Lower lobe of right lung (tissue), 2 donors: Measurements from ENCODE around the gene SIGLEC5. TPM values are rescaled to one million over a fixed set of nuclear protein-coding genes. Genes with fewer than 3 reads are reported as not detected.
"Not testable (repeated sequence)": the region's sequence is repeated elsewhere in the genome, so short reads cannot be mapped to it uniquely, and the experiment has no call there.

ENCODE experiments used
- ATAC-seq, 2 donors: fragments of 200-7000 bp; cut with Tn5 transposase; one replicate each; pipeline ENCODE4 v1.9.1; 2020 to 2022; ENCODE audit warnings: mild to moderate bottlenecking in 2 of 2, moderate library complexity in 2 of 2
- DNase-seq: peaks from one replicate; pipeline ENCODE4 v3.0.0-alpha.2; 2020
- H3K27ac ChIP-seq: fragments of 200-600 bp; one replicate; pipeline ENCODE4 v1.8.0; 2022
- H3K27me3 ChIP-seq: fragments of 200-600 bp; one replicate; pipeline ENCODE4 v1.8.0; 2022; ENCODE audit warnings: low read depth
- H3K36me3 ChIP-seq: fragments of 200-600 bp; one replicate; pipeline ENCODE4 v1.8.0; 2022; ENCODE audit warnings: mild to moderate bottlenecking
- H3K4me1 ChIP-seq: fragments of 200-600 bp; one replicate; pipeline ENCODE4 v1.8.0; 2022
- H3K4me3 ChIP-seq: fragments of 200-600 bp; one replicate; pipeline ENCODE4 v1.8.0; 2022; ENCODE audit warnings: mild to moderate bottlenecking
- H3K9me3 ChIP-seq: fragments of 200-600 bp; one replicate; pipeline ENCODE4 v1.8.0; 2022
- intact Hi-C: fragments of 100-400 bp; cut with DNase I; formaldehyde crosslinking; loops from one replicate; pipeline ENCODE4 v1.11.0; 2022
- total RNA-seq: library from RNA; stranded (reverse); fragmentation: NEBNext Ultra II Directional; extraction: Animal tissue kit (Norgen Biotek cat#: 25700); gene quantifications from one replicate; pipeline ENCODE4 v1.2.1, GENCODE V29; 2021
- TF ChIP-seq, protein P1 (sequence below): fragments of 200-600 bp; IDR thresholded peaks from one replicate; pipeline ENCODE4 v1.8.0; 2022; ENCODE audit warnings: antibody characterized with exemption, mild to moderate bottlenecking
- donor health status: DM: no; HTN: yes; CAD: no; lungs with severe emphysema.

SIGLEC5 gene
- total RNA-seq, 1 donor from 2014 or later = 3.1 TPM

DNA sequence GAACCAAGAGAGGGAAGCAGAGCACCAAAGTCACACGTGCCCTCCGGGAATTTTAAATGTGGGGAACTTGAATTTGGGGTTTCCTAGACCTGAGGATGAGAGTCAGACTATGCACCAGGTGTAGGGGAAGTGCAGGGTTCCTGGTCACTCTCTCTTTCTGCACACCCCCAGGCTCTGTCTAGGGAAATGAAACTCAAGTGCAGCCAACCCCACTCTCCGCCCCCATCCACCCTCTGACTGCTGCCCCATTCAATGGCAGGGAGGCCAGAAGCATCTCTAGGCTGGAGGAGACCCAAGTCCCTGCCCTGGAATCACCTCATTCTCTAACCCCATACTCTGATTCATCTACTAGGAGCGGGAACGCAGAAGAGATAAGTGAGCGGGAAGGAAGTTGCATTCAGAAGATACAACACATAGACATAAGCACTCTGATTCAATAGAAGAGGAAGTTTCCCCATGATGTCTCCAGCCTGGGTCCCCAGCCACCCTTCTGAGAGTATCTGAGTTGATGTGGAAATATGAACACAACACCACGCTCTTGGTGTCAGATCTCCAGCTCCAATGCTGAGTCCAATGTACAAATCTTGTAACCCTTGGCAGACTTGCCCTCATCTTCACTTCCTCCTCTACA is 21.1 kb upstream of the SIGLEC5 start:
- intact Hi-C loops = no loop called here
- peaks cover 4% of the 10 kb centered on the region for H3K4me1 ChIP-seq
- no peak overlapping the region for H3K4me3 ChIP-seq
- DNase-seq = peak; percentile 66
- H3K27me3 ChIP-seq = no peaks in the 10 kb centered on the region
- no peaks in the 10 kb centered on the region for H3K36me3 ChIP-seq
- ATAC-seq = peak; percentile 81 to 90
- no peaks in the 10 kb centered on the region for H3K9me3 ChIP-seq
- TF ChIP-seq, protein P1, sequence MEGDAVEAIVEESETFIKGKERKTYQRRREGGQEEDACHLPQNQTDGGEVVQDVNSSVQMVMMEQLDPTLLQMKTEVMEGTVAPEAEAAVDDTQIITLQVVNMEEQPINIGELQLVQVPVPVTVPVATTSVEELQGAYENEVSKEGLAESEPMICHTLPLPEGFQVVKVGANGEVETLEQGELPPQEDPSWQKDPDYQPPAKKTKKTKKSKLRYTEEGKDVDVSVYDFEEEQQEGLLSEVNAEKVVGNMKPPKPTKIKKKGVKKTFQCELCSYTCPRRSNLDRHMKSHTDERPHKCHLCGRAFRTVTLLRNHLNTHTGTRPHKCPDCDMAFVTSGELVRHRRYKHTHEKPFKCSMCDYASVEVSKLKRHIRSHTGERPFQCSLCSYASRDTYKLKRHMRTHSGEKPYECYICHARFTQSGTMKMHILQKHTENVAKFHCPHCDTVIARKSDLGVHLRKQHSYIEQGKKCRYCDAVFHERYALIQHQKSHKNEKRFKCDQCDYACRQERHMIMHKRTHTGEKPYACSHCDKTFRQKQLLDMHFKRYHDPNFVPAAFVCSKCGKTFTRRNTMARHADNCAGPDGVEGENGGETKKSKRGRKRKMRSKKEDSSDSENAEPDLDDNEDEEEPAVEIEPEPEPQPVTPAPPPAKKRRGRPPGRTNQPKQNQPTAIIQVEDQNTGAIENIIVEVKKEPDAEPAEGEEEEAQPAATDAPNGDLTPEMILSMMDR = no peak
- H3K27ac ChIP-seq = no peak overlapping the region

DNA sequence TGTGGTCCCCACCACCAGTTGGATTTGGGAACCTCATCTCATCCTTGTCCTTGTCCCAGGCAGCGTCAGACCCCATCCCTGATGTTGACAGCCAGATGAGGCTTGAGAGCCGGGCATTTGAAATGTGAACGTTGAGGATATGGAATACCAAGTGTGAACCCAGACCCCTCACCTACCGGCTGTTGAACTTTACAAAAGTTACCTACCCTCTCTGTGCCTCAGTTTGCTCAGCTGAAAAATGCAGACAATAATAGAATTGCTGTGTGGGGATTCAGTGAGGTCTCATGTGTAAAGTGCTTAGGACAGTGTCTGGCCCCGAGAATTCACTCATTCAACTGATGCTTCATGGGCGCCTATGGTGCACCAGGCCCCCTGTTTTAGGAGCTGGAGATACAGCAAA is 17.1 kb upstream of the SIGLEC5 start:
- H3K9me3 ChIP-seq = no peaks in the 10 kb centered on the region
- TF ChIP-seq, protein P1 = no peak
- H3K27ac ChIP-seq = peak overlapping the region; percentile 18
- H3K36me3 ChIP-seq = no peaks in the 10 kb centered on the region
- no peaks in the 10 kb centered on the region for H3K27me3 ChIP-seq
- intact Hi-C loops = no loop called here
- ATAC-seq (no peak), DNase-seq (no peak)
- H3K4me3 ChIP-seq = no peak overlapping the region
- peaks cover 4% of the 10 kb centered on the region for H3K4me1 ChIP-seq

DNA sequence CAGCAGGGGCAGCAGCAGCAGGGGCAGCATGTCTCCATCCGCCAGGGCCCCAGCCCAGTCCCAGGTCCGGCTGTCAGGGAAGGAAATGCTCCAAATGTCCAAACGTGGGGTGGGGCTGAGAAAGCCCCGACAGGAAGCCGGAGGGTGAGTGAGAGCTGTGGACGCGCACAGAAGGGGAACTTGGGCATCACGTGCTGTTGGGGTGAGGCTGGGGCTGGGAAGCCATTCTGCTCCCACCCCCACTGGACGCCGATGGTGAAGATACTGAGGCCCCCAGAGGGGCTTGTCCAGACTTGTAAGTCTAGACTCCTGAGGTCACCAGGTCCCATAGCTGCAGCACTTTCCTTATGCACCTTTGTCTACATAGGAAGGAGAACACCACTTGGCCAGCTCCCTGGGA is 16.5 kb upstream of the SIGLEC5 start, which contains the start of gene SIGLEC14:
SIGLEC14 (minus strand) TSS at position 96 of the 400 bp plus-strand sequence; CDS start at position 30, 66 bp downstream.
- ATAC-seq (peak; percentile 70 to 72), DNase-seq (peak; percentile 50)
- H3K4me3 ChIP-seq, H3K4me1 ChIP-seq, H3K27me3 ChIP-seq, H3K36me3 ChIP-seq, H3K9me3 ChIP-seq, intact Hi-C loops: not testable (repeated sequence)
- H3K27ac ChIP-seq = peak within 1 kb of the TSS; percentile 18

DNA sequence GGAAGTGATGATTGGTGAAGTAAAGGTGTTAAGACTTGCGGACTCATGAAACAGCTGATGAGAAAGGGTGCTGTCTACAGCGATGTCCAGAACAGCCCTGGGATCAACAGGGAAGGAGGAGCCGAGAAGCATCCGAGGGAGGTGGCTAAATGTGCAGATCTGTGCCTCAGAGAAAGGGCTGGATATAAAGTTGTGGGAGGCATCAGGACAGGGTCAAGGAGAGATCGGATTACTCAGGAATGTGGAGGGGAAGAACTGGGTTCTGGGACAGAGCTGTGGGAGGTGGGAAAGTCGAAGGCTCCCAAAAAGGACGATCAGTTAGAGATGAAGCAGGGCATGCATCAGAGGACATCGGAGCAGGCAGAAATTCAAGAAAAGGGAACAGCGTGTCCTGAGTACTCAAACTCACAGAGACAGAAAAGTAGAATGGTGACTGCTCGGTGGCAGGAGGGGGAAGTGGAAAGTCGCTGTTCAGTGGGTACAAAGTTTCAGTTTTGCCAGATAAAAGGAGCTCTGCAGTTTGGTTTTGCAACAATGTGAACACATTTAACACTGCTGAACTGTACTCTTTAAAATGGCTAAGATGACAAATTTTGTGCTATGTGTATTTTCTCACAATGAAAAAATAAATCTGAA is 14.6 kb upstream of the SIGLEC5 start:
- intact Hi-C loops = no loop called here
- no peaks in the 10 kb centered on the region for H3K4me1 ChIP-seq
- ATAC-seq = peak in 1 of 2 donors; percentile 36

DNA sequence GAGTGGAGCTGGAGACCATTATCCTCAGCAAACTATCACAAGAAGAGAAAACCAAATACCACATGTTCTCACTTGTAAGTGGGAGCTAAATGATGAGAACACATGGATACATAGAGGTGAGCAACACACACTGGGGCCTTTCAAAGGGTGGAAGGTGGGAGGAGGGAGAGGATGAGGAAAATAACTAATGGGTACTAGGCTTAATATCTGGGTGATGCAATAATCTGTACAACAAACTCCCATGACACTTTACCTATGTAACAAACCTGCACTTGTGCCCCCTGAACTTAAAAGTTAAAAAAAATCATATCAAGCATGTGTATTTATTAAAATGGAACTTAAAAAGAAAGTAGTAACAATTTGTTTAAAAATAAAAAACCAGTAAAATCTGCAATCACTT is 11.4 kb upstream of the SIGLEC5 start:
- Histone ChIP-seq H3K9me3 (no peaks in the 10 kb centered on the region), H3K4me1 (no peaks in the 10 kb centered on the region), H3K36me3 (no peaks in the 10 kb centered on the region), H3K27me3 (no peaks in the 10 kb centered on the region), H3K27ac (no peak overlapping the region), H3K4me3 (no peak overlapping the region)
- TF ChIP-seq, protein P1 = no peak
- no peak for ATAC-seq
- DNase-seq = no peak
- intact Hi-C loops = no loop called here

More for the DNA sequence above, 14.6 kb upstream of the SIGLEC5 start:
- Histone ChIP-seq H3K9me3 (no peaks in the 10 kb centered on the region), H3K27me3 (no peaks in the 10 kb centered on the region), H3K27ac (no peak overlapping the region), H3K36me3 (no peaks in the 10 kb centered on the region), H3K4me3 (peak overlapping the region; percentile 19)
- DNase-seq = no peak
- TF ChIP-seq, protein P1 = no peak

DNA sequence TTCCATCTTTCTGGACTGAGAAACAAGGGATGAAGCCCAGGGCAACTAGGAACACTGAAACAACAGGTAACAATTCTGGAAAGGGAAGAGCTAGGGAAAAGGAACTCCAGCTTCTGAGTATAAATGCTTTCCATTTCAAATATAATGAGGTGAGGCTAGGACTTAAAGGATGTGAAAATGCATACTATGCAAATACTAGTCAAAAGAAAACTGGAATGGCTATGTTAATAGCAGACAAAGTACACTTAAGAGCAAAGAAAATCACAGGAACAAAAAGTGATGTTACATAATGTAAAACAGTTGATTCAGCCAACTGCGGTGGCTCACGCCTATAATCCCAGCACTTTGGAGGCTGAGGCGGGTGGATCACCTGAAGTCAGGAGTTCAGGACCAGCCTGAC is 10.2 kb upstream of the SIGLEC5 start:
- TF ChIP-seq, protein P1 = no peak
- DNase-seq = no peak
- intact Hi-C loops = no loop called here

More for the DNA sequence above, 10.2 kb upstream of the SIGLEC5 start:
- Histone ChIP-seq H3K27ac (no peak overlapping the region), H3K9me3 (no peaks in the 10 kb centered on the region), H3K27me3 (no peaks in the 10 kb centered on the region), H3K4me3 (no peak overlapping the region), H3K4me1 (no peaks in the 10 kb centered on the region), H3K36me3 (no peaks in the 10 kb centered on the region)
- no peak for ATAC-seq
